Fibroblast of lung (primary cell): ENCODE measurements around the gene ANKRD27. TPM values are rescaled to one million over a fixed set of nuclear protein-coding genes. Genes with fewer than 3 reads are reported as not detected.

Experiments
- DNase-seq, 2 donors: peaks; one replicate each; pipeline versions ENCODE4 v3.0.0 to v3.0.0-alpha.2; 2010; ENCODE audit warnings: low read depth in 2 of 2
- H2AFZ ChIP-seq: 2 replicates; pipeline ENCODE4 v1.5.1; 2012; ENCODE audit warnings: low read length, control low read depth, inconsistent platforms
- H3K27ac ChIP-seq: 2 replicates; pipeline ENCODE4 v1.5.1; 2011; ENCODE audit warnings: low read length, control low read depth; ENCODE audit not compliant: insufficient read depth
- H3K27me3 ChIP-seq: 2 replicates; pipeline ENCODE4 v1.5.1; 2011; ENCODE audit warnings: mild to moderate bottlenecking, low read length; ENCODE audit not compliant: control insufficient read depth, insufficient read depth
- H3K36me3 ChIP-seq: 2 replicates; pipeline ENCODE4 v1.5.1; 2011; ENCODE audit warnings: low read length; ENCODE audit not compliant: control insufficient read depth, insufficient read depth
- H3K4me1 ChIP-seq: 2 replicates; pipeline ENCODE4 v1.5.1; 2011; ENCODE audit warnings: low read length; ENCODE audit not compliant: control insufficient read depth, insufficient read depth; ENCODE audit errors: extremely low read depth
- H3K4me2 ChIP-seq: 2 replicates; pipeline ENCODE4 v1.5.1; 2011; ENCODE audit warnings: low read length, control low read depth; ENCODE audit not compliant: insufficient read depth; ENCODE audit errors: extremely low read depth
- H3K4me3 ChIP-seq, 4 experiments: fragments of 200-600 bp in 1 of 4; sonication (generic) in 1 of 4; replicated peaks in 1 of 4; 2 replicates each; pipeline ENCODE4 v1.5.1; 2011 to 2016; ENCODE audit warnings: low read length in 4 of 4, low read depth in 3 of 4, mild to moderate bottlenecking in 3 of 4, control low read depth in 2 of 4, inconsistent platforms in 1 of 4, mixed read lengths in 1 of 4; ENCODE audit not compliant: insufficient read depth in 1 of 4; ENCODE audit errors: control extremely low read depth in 1 of 4
- H3K79me2 ChIP-seq: 2 replicates; pipeline ENCODE4 v1.5.1; 2012; ENCODE audit warnings: mild to moderate bottlenecking, low read length, inconsistent platforms; ENCODE audit not compliant: control insufficient read depth, insufficient read depth
- H3K9ac ChIP-seq: 2 replicates; pipeline ENCODE4 v1.5.1; 2011; ENCODE audit warnings: mild to moderate bottlenecking, low read length, control low read depth; ENCODE audit not compliant: insufficient read depth
- H3K9me3 ChIP-seq: 2 replicates; pipeline ENCODE4 v1.5.1; 2012; ENCODE audit warnings: low read depth, low read length; ENCODE audit not compliant: control insufficient read depth, insufficient read depth
- H4K20me1 ChIP-seq: 2 replicates; pipeline ENCODE4 v1.5.1; 2011; ENCODE audit warnings: low read length; ENCODE audit not compliant: control insufficient read depth, insufficient read depth; ENCODE audit errors: extremely low read depth
- CTCF ChIP-seq, 2 donors: IDR thresholded peaks in 1 of 2; conservative IDR thresholded peaks in 1 of 2; 1 replicate in 1 of 2; 2 replicates in 1 of 2; pipeline ENCODE4 v1.5.1; 2011 to 2012; ENCODE audit warnings: low read length in 2 of 2, control low read depth in 1 of 2, inconsistent platforms in 1 of 2, low read depth in 1 of 2, mild to moderate bottlenecking in 1 of 2
- EZH2 ChIP-seq: IDR thresholded peaks from 2 replicates; pipeline ENCODE4 v1.5.1; 2012; ENCODE audit warnings: low read length, control low read depth, mild to moderate bottlenecking; ENCODE audit errors: missing control alignments
- polyA plus RNA-seq, 2 donors: library from polyadenylated mRNA; depleted of rRNA in 1 of 2; stranded (reverse) in 1 of 2; unstranded in 1 of 2; fragments of >200 nt; gene quantifications; 2 replicates each; pipeline ENCODE4 v1.2.1, GENCODE V29; 2011 to 2012; ENCODE audit warnings: missing spikeins in 1 of 2
- total RNA-seq: library from RNA; depleted of rRNA; stranded (reverse); fragments of >200 nt; gene quantifications from 2 replicates; pipeline ENCODE4 v1.2.1, GENCODE V29; 2014

ANKRD27 gene
- total and polyA plus RNA-seq, 2 donors (not counting 1 experiment from before 2014, with no cell fraction given): 29.7 to 38.3 TPM

- H3K4me2 ChIP-seq: no peak overlapping the region
- no peak overlapping the region for H3K9ac ChIP-seq
- no peaks in the 10 kb centered on the region for H3K9me3 ChIP-seq
- no peaks in the 10 kb centered on the region for H3K27me3 ChIP-seq
- H2AFZ ChIP-seq: no peak overlapping the region
- no peak overlapping the region for H3K27ac ChIP-seq
- H3K4me3 ChIP-seq: no peak overlapping the region
- H3K79me2 ChIP-seq: no peaks in the 10 kb centered on the region
- H3K4me1 ChIP-seq: no peaks in the 10 kb centered on the region
- peak in 1 of 2 donors; percentile 2 for DNase-seq
- TF ChIP-seq EZH2 (no peak), CTCF (conservative IDR thresholded peaks at IDR 0.05 in 1 of 2, IDR thresholded peaks at IDR 0.05 in 1 of 2; ENCODE audit: low read depth in 1 of 2, low read length in 2 of 2) (no peak)
- H4K20me1 ChIP-seq: no peaks in the 10 kb centered on the region
- H3K36me3 ChIP-seq: peaks cover 20% of the 10 kb centered on the region
These were observed 53.0 kb downstream of the ANKRD27 start for GRCh38 chr19:32622002-32622401.

GRCh38 chr19:32619051-32619685, 55.8 kb downstream of the ANKRD27 start:
- Histone ChIP-seq H2AFZ (no peak overlapping the region), H3K4me1 (no peaks in the 10 kb centered on the region), H3K9me3 (no peaks in the 10 kb centered on the region), H3K27me3 (no peaks in the 10 kb centered on the region), H3K4me2 (no peak overlapping the region), H3K9ac (no peak overlapping the region), H3K4me3 (no peak overlapping the region), H3K27ac (no peak overlapping the region), H3K36me3 (peaks cover 22% of the 10 kb centered on the region), H3K79me2 (no peaks in the 10 kb centered on the region), H4K20me1 (no peaks in the 10 kb centered on the region)
- DNase-seq: no peak
- no peak for TF ChIP-seq CTCF (conservative IDR thresholded peaks at IDR 0.05 in 1 of 2, IDR thresholded peaks at IDR 0.05 in 1 of 2; ENCODE audit: low read depth in 1 of 2, low read length in 2 of 2)
- TF ChIP-seq EZH2: no peak

- Histone ChIP-seq H4K20me1 (no peaks in the 10 kb centered on the region), H3K27me3 (no peaks in the 10 kb centered on the region), H2AFZ (no peak overlapping the region), H3K27ac (no peak overlapping the region), H3K9ac (no peak overlapping the region), H3K4me3 (no peak overlapping the region), H3K4me2 (no peak overlapping the region), H3K4me1 (no peaks in the 10 kb centered on the region), H3K36me3 (peaks cover 19% of the 10 kb centered on the region), H3K9me3 (no peaks in the 10 kb centered on the region), H3K79me2 (no peaks in the 10 kb centered on the region)
- DNase-seq: no peak
- TF ChIP-seq EZH2: no peak
- TF ChIP-seq CTCF (conservative IDR thresholded peaks at IDR 0.05 in 1 of 2, IDR thresholded peaks at IDR 0.05 in 1 of 2; ENCODE audit: low read depth in 1 of 2, low read length in 2 of 2): no peak
These were observed 59.4 kb downstream of the ANKRD27 start for GRCh38 chr19:32615569-32615968.
